NCI-H748 (cell line): ENCODE measurements around the gene NR2F6.
"Not testable (repeated sequence)": the region's sequence is repeated elsewhere in the genome, so short reads cannot be mapped to it uniquely, and the experiment has no call there.

Source experiments
- DNase-seq: peaks from one replicate; lab custom pipeline; 2025; ENCODE audit not compliant: unreplicated experiment; lab: John Stamatoyannopoulos, UW

NR2F6 gene

DNA sequence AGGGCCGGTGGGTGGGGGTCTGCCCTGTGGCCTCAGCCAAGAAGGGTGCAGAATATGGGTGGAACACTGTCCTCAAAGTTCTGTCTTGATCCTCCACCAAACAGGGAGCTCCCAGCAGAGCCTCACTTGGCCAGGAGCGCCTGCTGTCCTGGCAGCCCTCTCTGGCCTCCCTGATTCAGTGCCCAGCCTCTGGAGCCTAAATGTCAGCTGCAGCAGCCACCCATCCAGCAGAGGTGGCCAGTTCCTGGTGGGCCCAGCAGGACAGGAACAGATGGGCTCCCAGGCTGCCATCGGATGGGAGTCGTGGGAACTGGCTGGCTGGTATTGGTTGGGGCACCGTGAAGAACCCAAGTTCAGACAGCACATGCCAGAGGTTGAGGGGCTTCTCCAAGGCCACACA lies 32.4 kb downstream of the NR2F6 start:
- no peak for DNase-seq

DNA sequence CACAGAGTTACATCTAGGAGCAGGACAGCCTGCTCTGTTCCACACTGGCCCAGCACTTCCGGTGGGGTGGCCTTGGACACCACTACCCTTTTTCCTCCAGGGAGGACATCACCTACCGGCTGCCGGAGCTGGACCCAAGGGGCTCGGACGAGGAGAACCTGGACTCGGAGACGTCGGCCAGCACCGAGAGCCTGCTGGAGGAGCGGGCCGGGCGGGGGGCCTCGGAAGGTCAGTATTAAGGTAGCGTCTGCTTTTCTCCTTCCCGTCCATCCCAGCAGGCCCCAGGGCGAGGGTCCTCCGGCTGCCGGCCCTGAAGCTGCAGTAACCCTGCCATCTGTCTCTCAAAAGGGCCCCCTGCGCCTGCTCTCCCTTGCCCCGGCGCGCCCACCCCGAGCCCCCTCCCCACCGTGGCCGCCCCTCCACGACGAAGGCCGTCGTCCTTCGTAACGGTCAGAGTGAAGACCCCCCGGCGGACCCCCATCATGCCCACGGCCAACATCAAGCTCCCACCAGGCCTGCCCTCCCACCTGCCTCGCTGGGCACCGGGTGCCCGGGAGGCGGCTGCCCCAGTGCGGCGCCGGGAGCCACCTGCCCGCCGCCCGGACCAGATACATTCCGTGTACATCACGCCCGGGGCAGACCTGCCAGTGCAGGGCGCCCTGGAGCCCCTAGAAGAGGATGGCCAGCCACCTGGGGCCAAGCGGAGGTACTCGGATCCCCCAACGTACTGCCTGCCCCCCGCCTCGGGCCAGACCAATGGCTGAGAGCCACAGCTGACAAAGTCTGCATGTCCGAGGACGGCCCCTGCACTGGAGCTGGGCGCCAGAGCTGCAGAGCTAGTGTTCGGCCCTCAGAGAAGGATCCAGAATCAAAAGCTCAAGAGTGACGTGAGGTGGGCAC lies 33.9 kb downstream of the NR2F6 start:
- no peak for DNase-seq

DNA sequence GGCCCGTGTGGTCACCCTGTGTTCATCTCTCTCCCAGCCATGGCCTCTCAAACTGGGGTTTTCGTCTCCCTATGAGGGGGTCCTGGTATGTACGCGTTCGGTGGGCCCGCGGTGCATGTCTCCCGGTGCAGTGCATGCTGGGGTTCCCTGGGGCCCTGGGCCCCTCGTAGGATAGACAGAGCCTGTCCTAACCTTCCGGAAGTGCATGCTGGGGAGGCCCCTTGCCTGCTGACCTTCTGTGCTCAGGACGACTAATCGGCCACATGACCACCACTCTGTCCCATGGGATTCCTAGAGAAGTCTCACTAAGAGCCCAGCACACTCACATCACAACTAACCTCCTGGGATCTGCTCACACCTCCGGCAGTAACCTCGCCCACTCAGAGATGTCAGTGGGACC lies 35.4 kb downstream of the NR2F6 start:
- no peak for DNase-seq

GRCh38 chr19:17209126-17210036 lies 36.3 kb downstream of the NR2F6 start:
- DNase-seq, result peak; percentile 9

DNA sequence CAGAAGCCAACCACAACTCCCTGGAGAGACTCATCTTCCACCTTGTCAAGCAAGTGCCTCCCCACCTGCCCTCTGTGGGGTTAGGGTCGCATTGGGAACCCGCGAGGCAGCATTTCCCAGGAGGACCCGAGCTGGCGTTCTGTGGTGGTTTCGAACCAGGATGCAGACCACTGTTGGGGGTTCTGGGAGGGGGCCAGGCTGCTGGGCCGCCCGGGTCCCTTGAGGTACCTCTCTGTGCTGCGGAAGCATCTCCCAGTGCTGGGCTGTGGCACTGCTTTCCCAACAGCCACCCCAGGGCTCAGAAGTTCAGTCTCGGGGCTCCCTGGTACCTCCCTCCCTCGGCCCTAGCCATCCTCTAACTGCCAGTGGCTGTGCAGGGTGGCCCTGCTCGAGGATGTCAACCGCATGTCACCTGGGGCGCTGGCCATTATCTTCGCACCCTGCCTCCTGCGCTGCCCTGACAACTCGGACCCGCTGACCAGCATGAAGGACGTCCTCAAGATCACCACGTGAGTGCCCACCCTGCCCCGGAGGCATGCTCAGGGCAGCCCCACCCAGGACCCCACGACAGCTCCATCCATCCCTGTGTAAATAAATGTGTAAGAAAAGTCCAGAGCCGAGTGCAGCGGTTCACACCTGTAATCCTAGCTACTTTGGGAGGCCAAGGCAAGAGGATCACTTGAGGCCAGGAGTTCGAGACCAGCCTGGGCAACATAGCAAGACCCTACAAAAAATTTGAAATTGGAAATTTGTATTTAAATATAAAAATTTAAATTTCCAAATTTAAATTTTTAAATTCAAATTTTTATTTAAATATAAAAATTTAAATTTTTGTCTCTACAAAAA lies 38.8 kb downstream of the NR2F6 start:
- DNase-seq, result no peak

GRCh38 chr19:17205237-17206140 lies 40.2 kb downstream of the NR2F6 start:
- peak; percentile 31 for DNase-seq

- DNase-seq, result no peak
These were observed 43.0 kb downstream of the NR2F6 start for GRCh38 chr19:17202713-17203112.

DNA sequence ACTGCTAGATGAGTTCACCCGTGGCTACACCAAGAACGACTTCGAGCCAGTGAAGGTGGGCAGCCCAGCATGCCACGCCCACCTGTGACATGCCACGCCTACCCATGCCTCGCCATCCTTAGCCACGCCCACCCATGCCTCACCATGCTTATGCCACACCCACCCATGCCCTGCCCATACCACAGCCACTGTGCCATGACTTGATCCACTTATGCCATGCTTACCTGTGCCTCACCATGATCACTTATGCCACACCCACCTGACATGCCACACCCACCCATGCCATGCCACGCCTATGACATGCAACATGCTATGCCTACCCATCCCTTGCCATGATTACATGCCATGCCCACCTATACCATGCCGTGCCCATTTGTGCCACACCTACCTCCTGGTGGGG lies 43.5 kb downstream of the NR2F6 start:
- DNase-seq, result no peak

DNA sequence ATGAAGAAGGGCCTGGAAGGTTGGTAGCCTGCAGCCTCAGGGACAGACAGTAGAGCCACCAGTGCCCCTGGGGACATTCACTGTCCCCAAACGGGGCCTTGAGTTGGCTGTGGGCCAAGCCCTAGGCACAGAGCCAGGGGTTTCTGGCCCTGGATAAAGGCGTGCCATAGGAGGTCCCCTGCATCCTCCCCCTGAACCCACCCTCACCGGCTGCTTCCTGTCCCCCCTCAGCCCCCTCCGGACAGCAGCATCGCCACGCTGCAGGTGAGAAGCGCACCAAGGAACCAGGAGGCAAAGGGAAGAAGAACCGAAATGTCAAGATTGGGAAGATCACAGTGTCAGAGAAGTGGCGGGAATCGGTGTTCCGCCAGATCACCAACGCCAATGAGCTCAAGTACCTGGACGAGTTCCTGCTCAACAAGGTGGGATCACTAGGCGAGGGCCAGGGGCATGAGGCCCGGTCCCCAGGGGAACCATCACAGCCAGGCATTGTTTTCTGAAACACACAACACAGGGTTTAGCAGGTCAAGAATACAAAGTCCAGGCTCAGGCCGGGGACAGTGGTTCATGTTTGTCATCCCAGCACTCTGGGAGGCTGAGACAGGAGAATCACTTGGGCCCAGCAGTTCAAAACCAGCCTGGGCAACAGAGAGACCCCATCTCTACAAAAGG lies 45.2 kb downstream of the NR2F6 start:
- DNase-seq, result no peak

- DNase-seq, result no peak
These were observed 48.1 kb downstream of the NR2F6 start for GRCh38 chr19:17197666-17198065.

DNA sequence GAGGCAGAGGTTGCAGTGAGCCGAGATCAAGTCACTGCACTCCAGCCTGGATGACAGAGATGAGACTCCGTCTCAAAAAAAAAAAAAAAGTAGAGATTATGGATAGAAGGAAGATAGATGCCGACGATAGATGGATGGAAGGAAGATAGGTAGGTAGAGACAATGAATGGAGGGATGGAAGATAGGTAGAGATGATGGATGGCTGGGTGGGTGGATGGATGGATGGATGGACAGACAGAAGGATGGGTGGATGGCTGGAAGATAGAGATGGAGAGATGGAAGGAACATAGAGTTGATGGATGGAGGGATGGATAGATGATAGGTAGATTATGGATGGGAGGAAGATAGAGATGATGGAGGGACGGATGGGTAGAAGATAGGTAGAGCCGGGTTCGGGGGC lies 49.1 kb downstream of the NR2F6 start:
- DNase-seq, result no peak

DNA sequence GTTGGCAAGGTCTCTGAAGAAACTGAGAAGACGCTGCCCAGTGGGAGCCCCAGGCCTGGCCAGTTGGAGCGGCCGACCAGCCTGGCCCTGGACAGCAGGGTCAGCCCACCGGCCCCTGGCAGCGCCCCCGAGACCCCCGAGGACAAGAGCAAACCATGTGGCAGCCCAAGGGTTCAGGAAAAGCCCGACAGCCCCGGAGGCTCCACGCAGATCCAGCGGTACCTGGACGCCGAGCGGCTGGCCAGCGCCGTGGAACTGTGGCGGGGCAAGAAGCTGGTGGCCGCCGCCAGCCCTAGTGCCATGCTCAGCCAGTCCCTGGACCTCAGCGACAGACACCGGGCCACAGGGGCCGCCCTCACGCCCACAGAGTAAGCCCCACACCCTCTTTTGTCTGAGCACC lies 50.6 kb downstream of the NR2F6 start:
- no peak for DNase-seq

- DNase-seq, result no peak
These were observed 51.1 kb downstream of the NR2F6 start for GRCh38 chr19:17194608-17195007.

- no peak for DNase-seq
These were observed 53.0 kb downstream of the NR2F6 start for GRCh38 chr19:17192751-17193150.

- DNase-seq, result not testable (repeated sequence)
These were observed 54.0 kb downstream of the NR2F6 start for GRCh38 chr19:17191736-17192135.

- DNase-seq, result no peak
These were observed 60.1 kb downstream of the NR2F6 start for GRCh38 chr19:17185590-17185989.

DNA sequence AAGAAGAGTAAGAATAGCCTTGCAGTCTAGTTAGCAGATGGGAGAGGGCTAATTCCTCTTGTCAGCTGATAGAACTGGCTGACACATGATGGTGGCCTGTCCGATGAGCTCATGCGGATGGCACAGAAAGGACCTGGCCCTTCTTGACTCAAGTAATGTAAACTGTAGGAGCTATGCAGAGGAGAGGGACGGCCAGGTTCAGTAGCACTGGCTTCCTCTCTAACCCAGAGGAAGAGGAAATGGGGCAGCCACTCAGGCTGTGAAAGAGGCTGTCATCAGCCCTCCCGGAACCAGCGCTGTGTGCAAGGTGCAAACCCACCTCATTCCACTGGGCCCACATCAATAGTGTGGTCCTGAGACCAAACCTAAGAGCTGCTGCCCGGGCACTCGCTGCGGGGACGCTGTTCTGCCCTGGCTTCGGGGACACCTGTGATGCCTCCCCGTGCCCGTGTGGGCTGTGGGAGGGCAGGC lies 61.3 kb downstream of the NR2F6 start:
- no peak for DNase-seq

GRCh38 chr19:17183858-17184321 lies 61.8 kb downstream of the NR2F6 start:
- no peak for DNase-seq

DNA sequence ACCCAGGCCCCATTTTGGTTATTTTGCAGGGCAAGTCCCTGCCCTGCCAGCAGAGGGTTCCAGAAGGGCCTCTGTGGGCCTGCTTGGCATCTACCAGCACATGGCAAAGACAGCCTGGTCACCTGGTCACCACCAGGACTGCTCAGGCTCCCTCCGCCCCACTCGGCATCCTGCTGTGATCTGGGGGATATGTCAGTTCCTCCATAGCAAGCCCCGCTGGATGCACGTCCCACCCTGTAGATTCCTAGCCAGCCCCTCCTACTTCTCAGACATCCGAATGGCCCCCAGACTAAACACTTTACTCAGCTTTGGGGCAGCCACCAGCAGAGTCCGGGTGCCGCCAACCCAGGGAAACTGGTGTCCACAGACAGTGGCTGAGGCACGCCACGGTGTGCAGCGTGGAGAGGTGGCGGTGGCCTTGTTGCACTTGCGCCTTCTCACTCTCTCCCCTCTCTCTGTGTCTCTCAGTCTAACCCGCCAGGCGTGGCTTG lies 62.4 kb downstream of the NR2F6 start:
- DNase-seq, result no peak
